ENCODE measurements around the gene MMS19.
"Not testable (repeated sequence)": the region's sequence is repeated elsewhere in the genome, so short reads cannot be mapped to it uniquely, and the experiment has no call there.

MMS19 gene

GRCh38 chr10:97502916-97503315 lies 4.7 kb upstream of the MMS19 start:
- DNase-seq, result no peak

GRCh38 chr10:97500297-97500575 lies 2.0 kb upstream of the MMS19 start:
- no peak for DNase-seq

- peak in 29 of 56 donors; percentile 17 to 69 (median 45) for DNase-seq
Observed at GRCh38 chr10:97499561-97500296, 1.5 kb upstream of the MMS19 start.

GRCh38 chr10:97498841-97499560 lies 779 bp upstream of the MMS19 start, which contains the start of gene UBTD1:
UBTD1 (plus strand) TSS chr10:97498924; CDS start chr10:97499204, 280 bp downstream.
- DNase-seq, result peak in 25 of 56 donors; percentile 47 to 76 (median 61)

GRCh38 chr10:97497572-97498075 lies 598 bp downstream of the MMS19 start:
- peak in 48 of 56 donors; percentile 12 to 81 (median 59) for DNase-seq

- no peak for DNase-seq
Observed at GRCh38 chr10:97494863-97495506, 3.2 kb downstream of the MMS19 start.

GRCh38 chr10:97494151-97494550 lies 4.1 kb downstream of the MMS19 start:
- peak in 18 of 56 donors; percentile 8 to 70 (median 26) for DNase-seq

- DNase-seq, result peak in 33 of 56 donors; percentile 10 to 77 (median 37)
Observed at GRCh38 chr10:97490592-97490991, 7.6 kb downstream of the MMS19 start.

GRCh38 chr10:97485647-97486281 lies 12.5 kb downstream of the MMS19 start:
- no peak for DNase-seq

- no peak for DNase-seq
Observed at GRCh38 chr10:97483921-97484320, 14.3 kb downstream of the MMS19 start.

- no peak for DNase-seq
Observed at GRCh38 chr10:97483506-97483905, 14.7 kb downstream of the MMS19 start.

- DNase-seq, result no peak
Observed at GRCh38 chr10:97482381-97482780, 15.8 kb downstream of the MMS19 start.

- no peak for DNase-seq
Observed at GRCh38 chr10:97481071-97481470, 17.2 kb downstream of the MMS19 start.

GRCh38 chr10:97479939-97480338 lies 18.3 kb downstream of the MMS19 start:
- DNase-seq, result no peak

- not testable (repeated sequence) for DNase-seq
Observed at GRCh38 chr10:97479410-97479809, 18.8 kb downstream of the MMS19 start.

- no peak for DNase-seq
Observed at GRCh38 chr10:97475936-97476594, 22.2 kb downstream of the MMS19 start.

GRCh38 chr10:97474918-97475317 lies 23.3 kb downstream of the MMS19 start:
- no peak for DNase-seq

GRCh38 chr10:97468781-97469180 lies 29.4 kb downstream of the MMS19 start:
- not testable (repeated sequence) for DNase-seq

GRCh38 chr10:97468162-97468561 lies 30.1 kb downstream of the MMS19 start:
- no peak for DNase-seq

GRCh38 chr10:97466755-97467154 lies 31.5 kb downstream of the MMS19 start:
- DNase-seq, result no peak

GRCh38 chr10:97465982-97466381 lies 32.2 kb downstream of the MMS19 start:
- DNase-seq, result no peak
